HepG2 (cell line): Measurements from ENCODE around the gene ADARB1. TPM values are rescaled to one million over a fixed set of nuclear protein-coding genes. Genes with fewer than 3 reads are reported as not detected.

Source experiments
- ATAC-seq: fragments of 200-7000 bp; cut with Tn5 transposase; 3 replicates; pipeline ENCODE4 v1.9.1; 2020; ENCODE audit warnings: mild to moderate bottlenecking, moderate library complexity
- BruUV-seq: library from RNA; stranded (reverse); fragments of 400-500 nt; replicated peaks from 2 replicates; lab custom pipeline; 2021; lab: Mats Ljungman, UMichigan
- CTCF ChIA-PET: fragments of 300-600 bp; formaldehyde crosslinking; extraction: SDS; loops from one replicate; lab custom pipeline; 2021; ENCODE audit warnings: low total read pairs, inconsistent platforms, low intra/inter-chr PET ratio; lab: Yijun Ruan, JAX
- POLR2A ChIA-PET: fragments of 350-600 bp; sonication (Branson Sonifier 250); formaldehyde crosslinking; loops from one replicate; lab custom pipeline; 2020; ENCODE audit warnings: antibody characterized with exemption, inconsistent platforms; lab: Yijun Ruan, JAX
- DNase-seq: peaks from one replicate; pipeline ENCODE4 v3.0.0-alpha.2; 2015; ENCODE audit warnings: low spot score
- FAIRE-seq: peaks from 3 replicates; lab custom pipeline; 2011; peaks lifted over from hg19 to GRCh38; lab: Jason Lieb, UNC
- H2AFZ ChIP-seq: one replicate; pipeline ENCODE4 v1.6.1; 2011; ENCODE audit warnings: low read length, inconsistent platforms
- H3K27ac ChIP-seq: fragments of 300-600 bp; 3 replicates; pipeline ENCODE4 v1.8.0; 2011; ENCODE audit warnings: mixed run types, mild to moderate bottlenecking, mixed read lengths, low read length, inconsistent platforms; ENCODE audit not compliant: insufficient read depth; ENCODE audit errors: extremely low read length
- H3K27me3 ChIP-seq, 2 experiments: fragments of 200-600 bp in 1 of 2; 2 replicates in 1 of 2; 3 replicates in 1 of 2; pipeline versions ENCODE4 v1.6.0 to v1.8.0; 2011; ENCODE audit warnings: low read length in 2 of 2, mild to moderate bottlenecking in 2 of 2, moderate library complexity in 2 of 2, inconsistent platforms in 1 of 2; ENCODE audit not compliant: insufficient read depth in 2 of 2, control insufficient read depth in 1 of 2
- H3K36me3 ChIP-seq, 2 experiments: fragments of 200-600 bp in 1 of 2; replicated peaks in 1 of 2; 2 replicates in 1 of 2; 3 replicates in 1 of 2; pipeline versions ENCODE4 v1.5.1 to v1.8.0; 2011; ENCODE audit warnings: low read length in 2 of 2, inconsistent platforms in 1 of 2; ENCODE audit not compliant: insufficient read depth in 2 of 2, control insufficient read depth in 1 of 2
- H3K4me1 ChIP-seq: 2 replicates; pipeline ENCODE4 v1.5.1; 2012; ENCODE audit warnings: low read length, inconsistent platforms; ENCODE audit not compliant: insufficient read depth
- H3K4me2 ChIP-seq: 2 replicates; pipeline ENCODE4 v1.6.0; 2011; ENCODE audit warnings: low read depth, low read length, inconsistent platforms
- H3K4me3 ChIP-seq, 3 experiments: fragments of 200-600 bp in 1 of 3; sonication (generic), shearing (Covaris generic) in 1 of 3; replicated peaks in 1 of 3; 2 replicates each; pipeline ENCODE4 v1.5.1; 2011 to 2016; ENCODE audit warnings: low read length in 3 of 3, inconsistent platforms in 2 of 3, low read depth in 2 of 3, mild to moderate bottlenecking in 2 of 3, control low read depth in 1 of 3, mixed read lengths in 1 of 3; ENCODE audit not compliant: insufficient read depth in 1 of 3
- H3K79me2 ChIP-seq: one replicate; pipeline ENCODE4 v1.6.1; 2011; ENCODE audit warnings: low read length, inconsistent platforms; ENCODE audit not compliant: insufficient read depth
- H3K9ac ChIP-seq: 2 replicates; pipeline ENCODE4 v1.6.0; 2011; ENCODE audit warnings: mild to moderate bottlenecking, low read depth, low read length, inconsistent platforms; ENCODE audit not compliant: insufficient read depth
- H3K9me3 ChIP-seq: 2 replicates; pipeline ENCODE4 v1.5.1; 2012; ENCODE audit warnings: mild to moderate bottlenecking, low read length
- H4K20me1 ChIP-seq: 2 replicates; pipeline ENCODE4 v1.6.0; 2011; ENCODE audit warnings: inconsistent platforms, mild to moderate bottlenecking, low read length, moderate library complexity; ENCODE audit not compliant: insufficient read depth
- CTCF ChIP-seq: sonication (generic); formaldehyde crosslinking; IDR thresholded peaks from 2 replicates; pipeline ENCODE4 v1.5.0; 2020; ENCODE audit warnings: mild to moderate bottlenecking, missing genetic modification reagents, moderate library complexity
- HCFC1 ChIP-seq: fragments of 150-350 bp; IDR thresholded peaks from 2 replicates; pipeline ENCODE4 v1.6.1; 2014; ENCODE audit warnings: low read depth, low read length
- KLF15 ChIP-seq: sonication (generic); formaldehyde crosslinking; IDR thresholded peaks from 2 replicates; pipeline ENCODE4 v1.8.1; 2023; ENCODE audit warnings: borderline replicate concordance, mild to moderate bottlenecking, inconsistent platforms, missing genetic modification reagents, mixed read lengths
- KLF16 ChIP-seq, 2 experiments: sonication (generic) in 1 of 2; formaldehyde crosslinking in 1 of 2; IDR thresholded peaks; 2 replicates each; pipeline versions ENCODE4 v1.6.1 to v1.8.0; 2016 to 2023; ENCODE audit warnings: missing genetic modification reagents in 2 of 2, missing compliant biosample characterization in 1 of 2
- ONECUT2 ChIP-seq: sonication (generic); formaldehyde crosslinking; IDR thresholded peaks from 2 replicates; pipeline ENCODE4 v1.4.0; 2020; ENCODE audit warnings: missing genetic modification reagents
- PCBP1 ChIP-seq: fragments of 200-400 bp; formaldehyde crosslinking; IDR thresholded peaks from 2 replicates; pipeline ENCODE4 v1.6.1; 2017; ENCODE audit warnings: mild to moderate bottlenecking, low read depth, low read length, borderline replicate concordance
- PRDM10 ChIP-seq: sonication (generic); formaldehyde crosslinking; IDR thresholded peaks from 2 replicates; pipeline ENCODE4 v1.4.0; 2020; ENCODE audit warnings: low read depth, missing genetic modification reagents
- SCMH1 ChIP-seq: sonication (generic); formaldehyde crosslinking; IDR thresholded peaks from 2 replicates; pipeline ENCODE4 v1.9.0; 2021; ENCODE audit warnings: missing genetic modification reagents, mild to moderate bottlenecking, borderline replicate concordance
- SMARCC2 ChIP-seq: fragments of 450-650 bp; IDR thresholded peaks from 2 replicates; pipeline ENCODE4 v1.6.1; 2017; ENCODE audit warnings: antibody characterized with exemption, mild to moderate bottlenecking
- THAP11 ChIP-seq: IDR thresholded peaks from 2 replicates; pipeline ENCODE4 v1.6.1; 2016; ENCODE audit warnings: missing biosample characterization, missing genetic modification reagents
- ZBED4 ChIP-seq: sonication (generic); formaldehyde crosslinking; IDR thresholded peaks from 2 replicates; pipeline ENCODE4 v1.4.0; 2020; ENCODE audit warnings: missing genetic modification reagents, borderline replicate concordance
- ZNF160 ChIP-seq: sonication (generic); formaldehyde crosslinking; IDR thresholded peaks from 2 replicates; pipeline ENCODE4 v1.8.0; 2022; ENCODE audit warnings: mild to moderate bottlenecking, inconsistent platforms, missing genetic modification reagents
- ZNF430 ChIP-seq: sonication (generic); formaldehyde crosslinking; IDR thresholded peaks from 2 replicates; pipeline ENCODE4 v1.9.0; 2021; ENCODE audit warnings: mild to moderate bottlenecking, missing genetic modification reagents
- ZNF572 ChIP-seq: sonication (generic); formaldehyde crosslinking; IDR thresholded peaks from 2 replicates; pipeline ENCODE4 v1.5.1; 2020; ENCODE audit warnings: mild to moderate bottlenecking, missing genetic modification reagents
- WGBS: methylation state at CpG from one replicate; pipeline ENCODE4 v1.1.6; 2017; ENCODE audit warnings: low lambda C conversion rate; 5-methylcytosine and 5-hydroxymethylcytosine counted together
- in situ Hi-C: cut with HindIII; loops from 2 replicates; pipeline ENCODE4 v1.10.0; 2017; ENCODE audit warnings: low pct_unique_long_range_greater_than_20kb; ENCODE audit not compliant: extremely low pct_ligation_motif_present
- intact Hi-C: fragments of 100-400 bp; cut with micrococcal nuclease; formaldehyde crosslinking; loops from one replicate; pipeline ENCODE4 v1.10.0; 2022; ENCODE audit not compliant: unreplicated experiment
- polyA plus RNA-seq, 8 experiments: library from polyadenylated mRNA; depleted of rRNA in 3 of 8; stranded (reverse) in 7 of 8; unstranded in 1 of 8; fragments of >200 nt; fragmentation: Illumina TruSeq in 4 of 8; extraction: Trizol in 4 of 8; gene quantifications; 2 replicates each; pipeline versions ENCODE4 v1.2.1 to v1.2.3, GENCODE V29; 2011 to 2016; ENCODE audit warnings: low read depth in 4 of 8, missing spikeins in 1 of 8, mixed read lengths in 1 of 8; ENCODE audit not compliant: insufficient read depth in 1 of 8
- total RNA-seq, 5 experiments: library from RNA; depleted of rRNA; stranded (reverse); fragments of >200 nt; fragmentation: Illumina TruSeq; extraction: Trizol; gene quantifications; 2 replicates each; pipeline ENCODE4 v1.2.3, GENCODE V29; 2016; ENCODE audit warnings: low read depth in 1 of 5

ADARB1 gene
- total and polyA plus RNA-seq, 2 of the 13 experiments (the other 11 are each of a cell fraction or from before 2014, with no cell fraction given) = 6.6 to 10.0 TPM

GRCh38 chr21:45104560-45104959, 30.2 kb downstream of the ADARB1 start:
- H3K4me1 ChIP-seq = no peaks in the 10 kb centered on the region
- no peaks in the 10 kb centered on the region for H3K79me2 ChIP-seq
- no TSS peak for BruUV-seq
- ChIA-PET POLR2A (no interaction called here), CTCF (no interaction called here)
- no peak overlapping the region for H2AFZ ChIP-seq
- no peak overlapping the region for H3K4me3 ChIP-seq
- in situ Hi-C loops (no loop called here), intact Hi-C loops (no loop called here)
- no peaks in the 10 kb centered on the region for H3K27me3 ChIP-seq
- no peaks in the 10 kb centered on the region for H4K20me1 ChIP-seq
- DNase-seq (no peak), FAIRE-seq (no peak), ATAC-seq (no peak)
- no peak overlapping the region for H3K4me2 ChIP-seq
- WGBS = no CpG with 5 or more reads among the region's 3 CpGs
- TF ChIP-seq ZNF430 (CRISPR knock-in tag) (no peak), PRDM10 (no peak), PCBP1 (no peak), HCFC1 (no peak), ONECUT2 (CRISPR knock-in tag) (no peak), ZNF572 (CRISPR knock-in tag) (no peak), SCMH1 (CRISPR knock-in tag) (no peak), THAP11 (CRISPR knock-in tag) (no peak), CTCF (no peak), KLF15 (CRISPR knock-in tag) (no peak), ZBED4 (CRISPR knock-in tag) (no peak), ZNF160 (CRISPR knock-in tag) (no peak), SMARCC2 (no peak), KLF16 (CRISPR knock-in tag; IDR thresholded peaks at IDR 0.05) (no peak)
- no peak overlapping the region for H3K27ac ChIP-seq
- H3K9me3 ChIP-seq = no peaks in the 10 kb centered on the region
- H3K9ac ChIP-seq = no peak overlapping the region
- no peaks in the 10 kb centered on the region; a peak in 2 of 5 replicates for H3K36me3 ChIP-seq
